HG03521 (cell line): ENCODE measurements around the gene OXTR.

ENCODE experiments used
- ATAC-seq: cut with Tn5 transposase; IDR thresholded peaks from one replicate; pipeline ENCODE4 v1.9.1; 2021; ENCODE audit warnings: mild to moderate bottlenecking, moderate library complexity; ENCODE audit not compliant: unreplicated experiment

The OXTR gene

DNA sequence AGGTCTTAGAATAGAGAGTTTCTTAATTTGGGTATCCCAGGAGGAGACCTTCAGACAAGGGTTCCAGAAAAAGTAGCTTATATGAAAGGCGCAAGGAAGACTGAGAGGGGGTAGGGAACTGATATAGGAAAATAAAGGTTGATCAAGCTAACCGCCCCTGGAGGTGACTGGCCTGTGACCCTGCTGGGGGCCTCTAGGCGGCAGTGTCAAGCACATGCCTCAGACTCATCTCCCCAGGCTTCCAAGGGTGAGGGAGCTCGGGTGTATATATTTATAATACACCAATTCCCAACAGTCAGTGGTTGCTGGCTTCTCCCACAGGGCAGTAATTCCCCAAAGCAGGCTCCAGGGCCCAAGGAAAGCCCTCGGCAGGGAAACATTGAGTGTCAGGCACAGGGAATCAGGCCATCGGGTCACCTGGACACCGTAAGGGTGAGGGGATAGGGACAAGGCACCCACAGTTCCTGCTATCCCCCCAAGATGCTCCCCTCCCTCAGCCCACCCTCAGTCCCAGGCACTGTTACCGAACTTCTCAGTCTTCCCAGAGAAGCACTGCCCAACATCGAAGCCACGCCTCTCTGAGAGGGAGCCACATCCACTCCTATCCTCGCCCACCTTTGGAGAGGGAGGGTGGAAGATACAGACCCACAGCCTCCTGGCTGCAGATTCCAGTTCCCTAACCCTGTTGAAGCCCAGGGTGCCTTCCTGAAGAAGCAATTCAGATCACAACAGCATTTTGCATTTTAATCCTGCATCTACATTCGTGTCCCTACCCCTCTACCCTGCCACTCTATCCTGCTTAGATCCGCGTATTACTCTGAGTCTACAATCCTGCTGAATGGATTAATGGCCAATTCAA is 55.3 kb downstream of the OXTR start:
- peak; percentile 79 for ATAC-seq

- no peak for ATAC-seq
Measured at GRCh38 chr3:8712908-8713255, 56.5 kb downstream of the OXTR start.

- ATAC-seq = no peak
Measured at GRCh38 chr3:8712045-8712907, 57.1 kb downstream of the OXTR start.

DNA sequence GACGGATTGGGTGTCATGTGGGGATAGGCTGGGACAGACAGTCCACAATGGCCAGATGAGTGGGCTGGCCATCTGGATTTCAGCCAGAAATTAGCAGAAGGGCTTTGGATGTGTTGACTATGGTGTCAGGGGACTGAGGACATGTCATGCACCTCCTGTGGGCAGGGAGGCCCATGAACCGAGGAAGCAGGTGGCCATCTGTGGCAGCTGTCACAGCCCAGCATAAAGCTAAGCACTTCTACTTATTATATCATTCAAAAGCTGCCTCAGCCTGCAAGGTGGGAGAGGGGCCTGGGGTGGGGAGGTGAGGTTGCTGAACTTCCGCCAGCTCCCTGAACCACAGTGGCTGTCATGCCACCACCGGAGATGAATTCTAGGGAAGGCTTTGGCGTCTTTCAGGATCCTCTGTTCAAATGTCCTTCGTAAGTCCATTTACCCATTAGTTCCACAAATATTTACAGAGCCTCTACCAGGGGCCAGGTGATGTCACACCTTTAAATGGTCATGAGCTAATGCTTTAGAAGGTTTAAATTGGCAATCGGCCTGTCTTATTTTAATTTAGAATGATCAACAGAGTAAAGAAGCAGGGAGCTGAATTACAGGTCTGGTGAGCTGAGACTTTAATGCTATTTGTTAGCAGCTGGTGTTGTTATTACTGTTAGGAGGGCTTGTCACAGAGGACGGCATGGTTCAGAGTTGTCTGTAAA is 59.5 kb downstream of the OXTR start:
- ATAC-seq = no peak

DNA sequence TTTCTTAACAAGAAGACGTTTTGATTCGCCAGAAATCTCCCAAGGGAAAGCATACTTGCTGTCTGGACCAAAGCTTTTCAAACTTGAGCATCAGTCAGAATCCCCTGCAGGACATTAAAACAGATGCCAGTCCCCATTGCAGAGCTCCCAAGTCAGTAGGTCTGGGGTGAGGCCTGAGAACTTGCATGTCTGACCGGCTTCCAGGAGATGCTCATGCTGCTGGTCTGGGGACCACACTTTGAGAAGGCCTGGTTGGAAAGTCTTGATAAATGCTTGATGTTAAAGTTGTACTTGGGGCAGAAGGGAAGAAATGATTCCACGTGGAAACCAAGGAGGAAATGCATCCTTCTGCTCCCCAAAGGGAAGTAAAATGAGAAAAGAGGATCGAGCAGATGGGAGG is 60.1 kb downstream of the OXTR start:
- ATAC-seq = no peak

- no peak for ATAC-seq
Measured at GRCh38 chr3:8705575-8705974, 63.8 kb downstream of the OXTR start.

- no peak for ATAC-seq
Measured at GRCh38 chr3:8702560-8702959, 66.9 kb downstream of the OXTR start.
